ENCODE results near the gene C9orf40. TPM values are rescaled to one million over a fixed set of nuclear protein-coding genes. Genes with fewer than 3 reads are reported as not detected.

Gene C9orf40
- total RNA-seq, 2 donors from 2014 or later = 3.0 to 4.5 TPM

GRCh38 chr9:74983709-74984108, 31.0 kb upstream of the C9orf40 start:
- TF ChIP-seq, protein P1, sequence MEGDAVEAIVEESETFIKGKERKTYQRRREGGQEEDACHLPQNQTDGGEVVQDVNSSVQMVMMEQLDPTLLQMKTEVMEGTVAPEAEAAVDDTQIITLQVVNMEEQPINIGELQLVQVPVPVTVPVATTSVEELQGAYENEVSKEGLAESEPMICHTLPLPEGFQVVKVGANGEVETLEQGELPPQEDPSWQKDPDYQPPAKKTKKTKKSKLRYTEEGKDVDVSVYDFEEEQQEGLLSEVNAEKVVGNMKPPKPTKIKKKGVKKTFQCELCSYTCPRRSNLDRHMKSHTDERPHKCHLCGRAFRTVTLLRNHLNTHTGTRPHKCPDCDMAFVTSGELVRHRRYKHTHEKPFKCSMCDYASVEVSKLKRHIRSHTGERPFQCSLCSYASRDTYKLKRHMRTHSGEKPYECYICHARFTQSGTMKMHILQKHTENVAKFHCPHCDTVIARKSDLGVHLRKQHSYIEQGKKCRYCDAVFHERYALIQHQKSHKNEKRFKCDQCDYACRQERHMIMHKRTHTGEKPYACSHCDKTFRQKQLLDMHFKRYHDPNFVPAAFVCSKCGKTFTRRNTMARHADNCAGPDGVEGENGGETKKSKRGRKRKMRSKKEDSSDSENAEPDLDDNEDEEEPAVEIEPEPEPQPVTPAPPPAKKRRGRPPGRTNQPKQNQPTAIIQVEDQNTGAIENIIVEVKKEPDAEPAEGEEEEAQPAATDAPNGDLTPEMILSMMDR (IDR thresholded peaks at IDR 0.05) = no peak
- no peak overlapping the region for H3K27ac ChIP-seq
- no peaks in the 10 kb centered on the region for H3K27me3 ChIP-seq (replicated peaks; ENCODE audit: insufficient read depth)
- no peaks in the 10 kb centered on the region for H3K36me3 ChIP-seq
- H3K4me3 ChIP-seq = no peak overlapping the region
- no peak for DNase-seq (ENCODE audit: low spot score)
- H3K4me1 ChIP-seq (ENCODE audit: control insufficient read depth in 1 of 2, low read depth in 2 of 2) = no peaks in the 10 kb centered on the region
- ATAC-seq (ENCODE audit: insufficient number of reproducible peaks, low FRiP score, low read depth) = no peak
- H3K9me3 ChIP-seq = no peaks in the 10 kb centered on the region

DNA sequence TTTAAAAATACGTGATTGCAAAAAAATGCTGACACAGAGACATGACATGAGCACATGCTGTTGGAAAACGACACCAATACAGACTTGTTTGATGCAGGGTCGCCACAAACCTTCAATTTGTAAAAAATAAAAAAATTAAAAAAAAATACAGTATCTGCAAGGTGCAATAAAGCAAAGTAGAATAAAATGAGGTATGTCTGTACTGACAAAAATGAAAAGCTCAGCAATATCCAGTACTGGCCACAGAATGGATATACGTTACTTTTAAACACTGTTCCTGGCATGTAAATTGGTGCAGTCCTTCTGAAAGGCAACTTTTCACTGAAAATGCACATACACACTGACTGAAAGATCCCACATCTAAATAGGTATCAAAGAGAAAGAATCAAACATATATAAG, 27.1 kb upstream of the C9orf40 start:
- TF ChIP-seq, protein P1 (IDR thresholded peaks at IDR 0.05) = no peak
- Histone ChIP-seq H3K36me3 (no peaks in the 10 kb centered on the region), H3K27ac (no peak overlapping the region), H3K4me3 (no peak overlapping the region), H3K27me3 (replicated peaks; ENCODE audit: insufficient read depth) (no peaks in the 10 kb centered on the region), H3K4me1 (ENCODE audit: control insufficient read depth in 1 of 2, low read depth in 2 of 2) (no peaks in the 10 kb centered on the region), H3K9me3 (peaks cover 10% of the 10 kb centered on the region)
- ATAC-seq (ENCODE audit: insufficient number of reproducible peaks, low FRiP score, low read depth) = no peak
- DNase-seq (ENCODE audit: low spot score) = no peak

GRCh38 chr9:74977287-74977686, 24.6 kb upstream of the C9orf40 start:
- H3K4me1 ChIP-seq (ENCODE audit: control insufficient read depth in 1 of 2, low read depth in 2 of 2) = no peaks in the 10 kb centered on the region
- ATAC-seq (ENCODE audit: insufficient number of reproducible peaks, low FRiP score, low read depth) = no peak

GRCh38 chr9:74975538-74975937, 22.8 kb upstream of the C9orf40 start:
- Histone ChIP-seq H3K4me3 (no peak overlapping the region), H3K9me3 (peaks cover 10% of the 10 kb centered on the region), H3K36me3 (no peaks in the 10 kb centered on the region), H3K4me1 (ENCODE audit: control insufficient read depth in 1 of 2, low read depth in 2 of 2) (no peaks in the 10 kb centered on the region), H3K27ac (no peak overlapping the region), H3K27me3 (replicated peaks; ENCODE audit: insufficient read depth) (no peaks in the 10 kb centered on the region)
- DNase-seq (ENCODE audit: low spot score) (no peak), ATAC-seq (ENCODE audit: insufficient number of reproducible peaks, low FRiP score, low read depth) (no peak)
- TF ChIP-seq, protein P1 (IDR thresholded peaks at IDR 0.05) = no peak

More at GRCh38 chr9:74977287-74977686, 24.6 kb upstream of the C9orf40 start:
- DNase-seq (ENCODE audit: low spot score) = no peak
- TF ChIP-seq, protein P1 (IDR thresholded peaks at IDR 0.05) = no peak
- Histone ChIP-seq H3K27me3 (replicated peaks; ENCODE audit: insufficient read depth) (no peaks in the 10 kb centered on the region), H3K36me3 (no peaks in the 10 kb centered on the region), H3K4me3 (no peak overlapping the region), H3K9me3 (peaks cover 10% of the 10 kb centered on the region), H3K27ac (no peak overlapping the region)

DNA sequence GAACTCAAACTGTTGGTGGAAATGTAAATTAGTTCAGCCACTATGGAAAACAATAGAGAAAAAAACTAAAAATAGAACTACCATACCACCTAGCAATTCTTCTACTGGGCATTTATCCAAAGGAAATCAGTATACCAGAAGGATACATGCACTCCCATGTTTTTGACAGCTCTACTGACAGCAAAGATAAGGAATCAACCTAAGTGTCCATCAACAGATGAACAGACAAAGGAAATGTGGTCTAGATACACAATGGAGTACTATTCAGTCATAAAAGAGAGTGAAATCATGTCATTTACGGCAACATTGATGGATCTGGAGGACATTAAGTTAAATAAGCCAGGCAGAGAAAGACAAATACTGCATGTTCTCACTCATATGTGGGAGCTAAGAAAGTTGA, 21.8 kb upstream of the C9orf40 start:
- H3K36me3 ChIP-seq = no peaks in the 10 kb centered on the region
- H3K9me3 ChIP-seq = peaks cover 10% of the 10 kb centered on the region
- ATAC-seq (ENCODE audit: insufficient number of reproducible peaks, low FRiP score, low read depth) = no peak
- no peak overlapping the region for H3K4me3 ChIP-seq
- no peaks in the 10 kb centered on the region for H3K4me1 ChIP-seq (ENCODE audit: control insufficient read depth in 1 of 2, low read depth in 2 of 2)
- H3K27me3 ChIP-seq (replicated peaks; ENCODE audit: insufficient read depth) = no peaks in the 10 kb centered on the region
- TF ChIP-seq, protein P1 (IDR thresholded peaks at IDR 0.05) = no peak
- DNase-seq (ENCODE audit: low spot score) = no peak
- H3K27ac ChIP-seq = no peak overlapping the region

Data from thoracic aorta (tissue), 2 donors.